Small intestine (tissue), 7 donors: ENCODE data around the gene SAP30BP. TPM values are rescaled to one million over a fixed set of nuclear protein-coding genes. Genes with fewer than 3 reads are reported as not detected.

Experiments
- DNase-seq, 2 donors: peaks; one replicate each; pipeline versions ENCODE4 v3.0.0 to v3.0.0-alpha.2; 2013
- FAIRE-seq: peaks from 2 replicates; lab custom pipeline; 2012; peaks lifted over from hg19 to GRCh38; lab: Jason Lieb, UNC
- H3K27ac ChIP-seq, 3 donors: one replicate each; pipeline ENCODE4 v1.5.1; 2013; ENCODE audit warnings: low read length in 2 of 3, mild to moderate bottlenecking in 2 of 3, control low read depth in 1 of 3, inconsistent platforms in 1 of 3, low read depth in 1 of 3, moderate library complexity in 1 of 3
- H3K27me3 ChIP-seq, 3 donors: one replicate each; pipeline ENCODE4 v1.6.1; 2013; ENCODE audit warnings: low read length in 3 of 3, inconsistent platforms in 1 of 3; ENCODE audit not compliant: control insufficient read depth in 3 of 3, insufficient read depth in 3 of 3
- H3K36me3 ChIP-seq, 3 donors: one replicate each; pipeline ENCODE4 v1.6.1; 2013; ENCODE audit warnings: low read length in 3 of 3, inconsistent platforms in 1 of 3, low read depth in 1 of 3, mild to moderate bottlenecking in 1 of 3, moderate library complexity in 1 of 3; ENCODE audit not compliant: control insufficient read depth in 3 of 3, insufficient read depth in 2 of 3
- H3K4me1 ChIP-seq, 3 donors: one replicate each; pipeline ENCODE4 v1.6.1; 2013; ENCODE audit warnings: low read length in 2 of 3, inconsistent platforms in 1 of 3, low read depth in 1 of 3, mild to moderate bottlenecking in 1 of 3, moderate library complexity in 1 of 3; ENCODE audit not compliant: control insufficient read depth in 3 of 3, insufficient read depth in 2 of 3
- H3K4me3 ChIP-seq, 3 donors: one replicate each; pipeline ENCODE4 v1.5.1; 2013; ENCODE audit warnings: low read length in 3 of 3, control low read depth in 1 of 3, inconsistent platforms in 1 of 3, low read depth in 1 of 3, mild to moderate bottlenecking in 1 of 3, moderate library complexity in 1 of 3
- H3K9me3 ChIP-seq, 2 donors: one replicate each; pipeline ENCODE4 v1.6.1; 2013; ENCODE audit warnings: low read depth in 1 of 2, low read length in 1 of 2; ENCODE audit not compliant: control insufficient read depth in 2 of 2, insufficient read depth in 1 of 2
- WGBS, 3 donors: extraction: QIAGEN DNeasy Blood & Tissue Kit; methylation state at CpG; one replicate each; pipeline ENCODE4 v1.1.7; 2013; 5-methylcytosine and 5-hydroxymethylcytosine counted together
- polyA plus RNA-seq, 4 donors: library from polyadenylated mRNA; stranded (reverse) in 3 of 4; unstranded in 1 of 4; fragments of 200-250 nt in 3 of 4; fragments of 120-200 nt in 1 of 4; gene quantifications; one replicate each; pipeline versions ENCODE4 v1.2.1 to v1.2.3, GENCODE V29; 2013
- donor health status: healthy with polysubstance abuse.
- donor health status: control.
- donor health status: control.
- donor health status: Bipolar disorder and iron deficiency.
- donor health status: healthy.

SAP30BP gene
- polyA plus RNA-seq, 4 donors: 52.6 to 92.7 (median 75.0) TPM

DNA sequence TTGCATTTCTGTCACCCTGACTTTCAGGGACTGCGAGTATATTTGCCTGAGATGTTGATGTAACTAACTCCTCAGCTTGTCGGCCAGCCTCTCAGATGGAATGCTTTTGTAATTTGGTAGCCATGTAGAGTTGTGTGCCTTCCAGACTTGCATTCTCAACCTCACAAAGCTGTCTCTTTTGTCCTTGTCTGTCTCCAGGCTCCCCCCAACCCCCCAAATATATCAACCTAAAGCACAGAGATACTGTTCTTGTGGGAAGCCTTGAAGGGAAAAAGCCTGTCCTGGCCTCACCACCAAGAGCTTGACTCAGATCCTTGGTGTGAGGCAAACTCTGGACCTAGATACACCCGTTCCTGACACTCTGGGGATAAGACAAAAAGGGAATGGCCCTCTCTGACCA, 18.4 kb downstream of the SAP30BP start:
- H3K4me3 ChIP-seq: no peak overlapping the region
- peak overlapping the region; percentile 67 to 94 (median 92) for H3K27ac ChIP-seq
- DNase-seq (peak in 1 of 2 donors; percentile 51), FAIRE-seq (no peak)
- H3K4me1 ChIP-seq: peaks cover 8 to 42% (median 28%) of the 10 kb centered on the region in 3 donors
- peaks cover 0 to 59% (median 3%) of the 10 kb centered on the region in 3 donors for H3K36me3 ChIP-seq
- H3K9me3 ChIP-seq: no peaks in the 10 kb centered on the region
- whole genome bisulfite sequencing, 3 donors: 60 to 72% (median 64%) methylated on average over 3 of the region's 3 CpGs
- no peaks in the 10 kb centered on the region for H3K27me3 ChIP-seq

GRCh38 chr17:75688209-75688825, 21.2 kb downstream of the SAP30BP start:
- 64 to 78% (median 70%) methylated on average over 11 of the region's 11 CpGs for WGBS, 3 donors
- Histone ChIP-seq H3K36me3 (peaks cover 2 to 74% (median 2%) of the 10 kb centered on the region in 3 donors), H3K27me3 (no peaks in the 10 kb centered on the region), H3K9me3 (no peaks in the 10 kb centered on the region), H3K4me3 (no peak overlapping the region), H3K27ac (peak overlapping the region; percentile 17 to 30 (median 26)), H3K4me1 (peaks cover 11 to 44% (median 31%) of the 10 kb centered on the region in 3 donors)
- no peak for DNase-seq
- FAIRE-seq: no peak

DNA sequence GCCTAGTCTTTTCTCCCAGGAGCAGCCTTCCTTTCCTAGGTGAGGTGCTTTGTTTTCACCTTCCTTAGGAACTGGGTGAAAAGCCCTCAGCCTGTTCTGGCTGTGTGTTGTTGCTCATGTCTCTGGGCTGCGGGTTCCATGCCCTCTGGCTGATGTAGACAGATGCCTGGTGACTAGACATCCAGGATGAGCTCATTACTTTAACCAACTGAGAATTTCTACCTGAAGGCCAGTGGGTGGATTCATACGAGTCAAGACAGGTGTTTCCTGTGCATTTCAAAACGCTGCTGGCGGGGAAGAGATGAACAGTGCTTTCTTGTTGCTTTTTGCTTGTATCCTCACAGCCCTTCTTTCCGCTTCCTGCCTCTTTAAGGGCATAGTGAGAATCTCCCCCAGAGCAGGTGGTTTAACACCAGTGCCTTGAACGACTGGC, 22.3 kb downstream of the SAP30BP start:
- Histone ChIP-seq H3K27me3 (no peaks in the 10 kb centered on the region), H3K4me1 (peaks cover 11 to 33% (median 26%) of the 10 kb centered on the region in 3 donors), H3K9me3 (no peaks in the 10 kb centered on the region), H3K4me3 (no peak overlapping the region), H3K27ac (peak overlapping the region in 1 of 3 donors; percentile 30), H3K36me3 (peaks cover 2 to 84% (median 4%) of the 10 kb centered on the region in 3 donors)
- DNase-seq (no peak), FAIRE-seq (no peak)
- WGBS, 3 donors: 54 to 64% (median 61%) methylated on average over 6 of the region's 6 CpGs

GRCh38 chr17:75691371-75691791, 24.2 kb downstream of the SAP30BP start:
- Histone ChIP-seq H3K27me3 (no peaks in the 10 kb centered on the region), H3K36me3 (peaks cover 2 to 87% (median 4%) of the 10 kb centered on the region in 3 donors), H3K4me1 (peaks cover 10 to 31% (median 14%) of the 10 kb centered on the region in 3 donors), H3K9me3 (no peaks in the 10 kb centered on the region), H3K4me3 (no peak overlapping the region), H3K27ac (peak overlapping the region in 1 of 3 donors; percentile 47)
- 58 to 67% (median 61%) methylated on average over 5 of the region's 5 CpGs for WGBS, 3 donors
- DNase-seq: no peak
- FAIRE-seq: no peak

DNA sequence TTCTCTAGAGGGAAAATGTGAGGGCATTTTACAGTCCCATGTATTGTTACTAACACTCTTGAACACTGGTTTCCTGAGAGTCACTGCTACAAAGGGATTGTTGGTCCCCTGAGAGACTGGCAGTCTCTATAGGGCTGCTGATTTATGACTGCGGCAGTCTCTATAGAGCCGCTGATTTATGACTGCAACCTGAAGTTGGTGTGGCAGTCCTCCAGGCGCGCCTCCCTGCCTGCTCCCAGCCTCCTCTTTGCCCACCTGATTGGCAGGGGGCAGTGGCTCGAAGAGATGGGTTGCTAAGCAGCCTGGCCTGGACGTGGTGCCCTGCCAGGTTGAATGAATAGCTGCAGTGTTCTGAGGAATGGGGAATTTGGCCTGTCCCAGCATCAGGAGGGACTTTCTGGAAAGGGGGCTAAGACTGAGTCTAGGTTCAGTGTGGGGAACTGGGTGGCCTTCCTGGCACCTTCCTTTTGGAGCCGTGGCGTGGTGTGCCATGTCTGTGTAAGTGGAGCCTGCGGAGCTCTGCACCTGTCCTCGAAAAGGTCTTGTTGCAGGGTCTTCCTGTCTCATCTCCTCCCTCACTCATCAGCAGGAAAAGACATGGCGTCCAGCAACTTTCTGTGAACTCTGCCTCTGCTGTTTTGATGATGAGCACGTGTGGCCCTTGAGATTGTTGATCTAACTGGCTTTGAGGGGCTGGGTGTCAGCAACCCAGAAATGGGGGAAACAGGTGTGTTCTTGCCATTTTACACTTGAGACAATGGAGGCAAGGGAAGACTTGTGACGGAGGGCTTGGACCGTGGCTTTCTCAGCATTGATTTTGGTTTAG, 24.9 kb downstream of the SAP30BP start:
- peaks cover 2 to 87% (median 4%) of the 10 kb centered on the region in 3 donors for H3K36me3 ChIP-seq

DNA sequence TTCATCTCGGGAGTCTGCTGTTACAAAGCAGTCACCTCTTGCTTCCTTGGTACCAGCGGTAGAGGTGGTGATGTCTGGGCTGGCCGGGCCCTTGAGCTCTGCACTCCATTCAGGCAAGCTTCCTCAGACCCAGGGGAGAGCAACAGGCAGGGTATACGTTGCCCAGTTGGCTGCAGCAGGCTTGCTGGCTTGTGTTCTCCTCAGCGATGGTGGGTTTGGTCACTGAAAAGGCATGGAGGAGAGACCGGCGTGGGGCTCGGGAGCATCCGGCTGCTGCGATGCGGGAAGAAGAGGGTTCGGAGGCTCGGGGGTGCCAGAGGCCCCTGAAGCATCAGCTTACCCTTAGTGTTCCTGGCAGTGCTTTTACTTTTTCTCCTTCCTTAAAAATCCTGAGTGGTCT, 25.8 kb downstream of the SAP30BP start:
- peaks cover 7 to 40% (median 10%) of the 10 kb centered on the region in 3 donors for H3K4me1 ChIP-seq
- 88 to 90% (median 88%) methylated on average over 13 of the region's 13 CpGs for WGBS, 3 donors
- H3K27me3 ChIP-seq: no peaks in the 10 kb centered on the region
- H3K4me3 ChIP-seq: no peak overlapping the region
- peaks cover 2 to 88% (median 4%) of the 10 kb centered on the region in 3 donors for H3K36me3 ChIP-seq
- FAIRE-seq (no peak), DNase-seq (no peak)
- H3K27ac ChIP-seq: peak overlapping the region in 1 of 3 donors; percentile 22
- H3K9me3 ChIP-seq: peaks cover 0 to 5% of the 10 kb centered on the region in 2 donors

More for the DNA sequence above, 24.9 kb downstream of the SAP30BP start:
- peaks cover 7 to 35% (median 10%) of the 10 kb centered on the region in 3 donors for H3K4me1 ChIP-seq
- H3K27ac ChIP-seq: peak overlapping the region in 1 of 3 donors; percentile 47
- H3K4me3 ChIP-seq: no peak overlapping the region
- H3K9me3 ChIP-seq: peaks cover 0 to 5% of the 10 kb centered on the region in 2 donors
- DNase-seq: peak in 1 of 2 donors; percentile 58
- H3K27me3 ChIP-seq: no peaks in the 10 kb centered on the region
- WGBS, 3 donors: 45 to 71% (median 54%) methylated on average over 14 of the region's 14 CpGs
- FAIRE-seq: no peak

GRCh38 chr17:75693500-75694481, 26.7 kb downstream of the SAP30BP start:
- FAIRE-seq (no peak), DNase-seq (peak in 1 of 2 donors; percentile 54)
- Histone ChIP-seq H3K9me3 (peaks cover 0 to 12% of the 10 kb centered on the region in 2 donors), H3K27ac (peak overlapping the region in 1 of 3 donors; percentile 62), H3K4me3 (no peak overlapping the region), H3K36me3 (peaks cover 2 to 89% (median 4%) of the 10 kb centered on the region in 3 donors), H3K4me1 (peaks cover 5 to 41% (median 7%) of the 10 kb centered on the region in 3 donors), H3K27me3 (no peaks in the 10 kb centered on the region)
- 43 to 62% (median 57%) methylated on average over 19 of the region's 19 CpGs for WGBS, 3 donors
